ENCODE data around the gene TMEM200B. TPM values are rescaled to one million over a fixed set of nuclear protein-coding genes. Genes with fewer than 3 reads are reported as not detected.
"Not testable (repeated sequence)": the region's sequence is repeated elsewhere in the genome, so short reads cannot be mapped to it uniquely, and the experiment has no call there.

Gene TMEM200B
- total RNA-seq, 1 experiment from 2014 or later = 5.5 TPM

- no peak for DNase-seq (ENCODE audit: low read depth)
These were observed 10.4 kb upstream of the TMEM200B start for GRCh38 chr1:29133861-29134694.

- DNase-seq (ENCODE audit: low read depth) = not testable (repeated sequence)
These were observed 7.4 kb upstream of the TMEM200B start for GRCh38 chr1:29131056-29131455.

DNA sequence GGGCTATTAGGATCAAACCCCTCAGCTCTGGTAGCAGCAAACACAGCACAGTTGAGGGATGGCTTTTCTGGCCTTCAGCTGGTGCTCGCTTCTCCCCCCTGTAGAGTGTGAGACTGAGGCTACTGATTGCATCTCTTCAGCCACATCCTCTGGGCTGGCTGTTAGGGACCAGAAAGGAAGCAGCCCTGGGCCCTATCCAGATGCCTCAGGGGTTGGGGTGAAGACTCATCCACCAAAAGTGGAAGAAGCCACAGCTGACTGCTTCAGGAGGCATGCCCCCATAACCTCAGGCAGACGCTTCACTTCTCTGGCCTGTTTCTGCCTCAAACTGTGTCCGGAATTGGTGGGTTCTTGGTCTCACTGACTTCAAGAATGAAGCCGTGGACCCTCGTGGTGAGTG, 6.2 kb upstream of the TMEM200B start:
- DNase-seq (ENCODE audit: low read depth) = no peak

GRCh38 chr1:29128739-29129138, 5.0 kb upstream of the TMEM200B start:
- DNase-seq (ENCODE audit: low read depth) = no peak

- DNase-seq (ENCODE audit: low read depth) = no peak
These were observed 2.5 kb upstream of the TMEM200B start for GRCh38 chr1:29126198-29126597.

DNA sequence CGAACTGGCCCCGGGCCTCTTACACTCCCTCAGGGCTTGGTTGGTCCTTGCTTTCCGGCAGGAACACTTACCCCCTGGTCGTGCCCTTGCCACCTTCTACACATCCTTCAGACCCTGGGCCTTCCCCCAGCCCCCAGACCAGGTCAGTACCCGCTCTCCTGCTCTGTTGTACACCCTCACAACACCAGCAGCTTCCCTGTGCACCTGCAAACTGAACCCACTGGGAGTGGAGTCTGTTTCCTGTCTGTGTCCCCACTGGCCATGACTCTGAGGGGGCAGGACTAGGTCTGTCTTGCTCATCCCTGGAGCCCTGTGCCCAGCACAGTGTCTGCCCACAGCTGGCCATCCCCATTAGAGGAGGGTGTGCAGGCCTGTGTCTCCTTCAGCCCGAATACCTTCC, 2.1 kb upstream of the TMEM200B start:
- no peak for DNase-seq (ENCODE audit: low read depth)

DNA sequence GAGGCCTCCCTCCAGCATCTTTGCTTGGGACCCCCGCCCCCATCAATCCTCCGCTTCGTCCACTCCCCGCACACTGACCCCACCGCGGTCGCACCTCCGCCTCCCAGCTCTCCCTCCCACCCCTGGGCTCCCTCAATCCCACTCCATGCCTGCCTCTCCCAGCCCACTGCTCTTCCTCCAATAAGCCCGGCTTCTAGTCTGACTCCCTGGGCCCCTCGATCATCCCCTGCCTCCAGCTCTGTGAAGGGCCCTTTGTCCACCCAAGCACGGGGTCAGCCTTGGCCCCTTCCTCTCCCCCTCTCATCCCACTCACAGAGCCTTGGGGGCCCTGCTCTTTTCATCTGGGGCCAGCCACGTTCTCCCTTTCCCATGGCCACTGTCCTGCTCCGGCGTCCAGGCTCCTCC, 1.5 kb upstream of the TMEM200B start:
- no peak for DNase-seq (ENCODE audit: low read depth)

DNA sequence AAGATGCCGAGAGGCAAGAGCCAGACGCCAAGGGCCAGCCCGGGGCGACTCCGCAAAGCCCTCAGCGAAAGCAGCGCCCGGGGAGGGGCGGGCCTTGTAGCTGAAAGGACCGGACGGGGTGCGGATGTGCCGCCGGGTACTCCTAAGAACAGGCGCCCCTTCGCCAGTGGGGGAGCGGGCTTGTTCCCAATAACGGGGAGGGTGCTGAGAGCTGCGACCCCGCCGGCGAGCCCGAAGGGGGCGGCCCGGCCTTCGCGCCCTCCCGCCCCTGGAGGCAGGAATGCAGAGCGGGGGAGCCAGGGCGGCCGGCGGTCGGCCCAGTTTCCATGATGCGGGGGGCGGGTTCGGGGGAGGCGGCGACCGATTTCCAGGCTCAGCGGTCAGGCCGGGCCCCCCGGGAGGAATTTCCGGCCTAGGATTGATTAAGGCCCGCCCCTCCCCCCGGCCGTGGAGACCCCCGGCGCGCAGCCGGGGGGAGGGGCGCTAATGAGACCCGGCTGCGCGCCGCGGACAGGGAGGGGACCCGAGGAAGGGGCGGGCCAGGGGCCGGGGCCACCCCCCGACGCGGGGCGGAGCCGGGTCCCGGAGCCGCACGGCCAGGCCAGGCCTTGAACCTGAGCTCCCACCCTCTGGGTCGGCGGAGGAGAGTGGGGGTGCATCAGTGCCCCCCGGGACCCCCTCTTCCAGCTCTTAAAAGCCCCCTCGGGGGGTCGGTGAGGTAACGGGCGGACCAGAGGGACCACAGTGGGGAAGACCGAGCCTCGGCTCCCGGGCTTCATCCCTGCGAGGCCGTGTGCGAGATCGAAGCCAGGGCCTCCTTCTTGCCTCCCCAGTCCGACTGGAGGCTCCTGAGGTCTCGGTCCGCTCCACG, 898 bp upstream of the TMEM200B start:
- DNase-seq (ENCODE audit: low read depth) = peak; percentile 81

GRCh38 chr1:29123053-29123886, 433 bp downstream of the TMEM200B start:
- peak; percentile 55 for DNase-seq (ENCODE audit: low read depth)

DNA sequence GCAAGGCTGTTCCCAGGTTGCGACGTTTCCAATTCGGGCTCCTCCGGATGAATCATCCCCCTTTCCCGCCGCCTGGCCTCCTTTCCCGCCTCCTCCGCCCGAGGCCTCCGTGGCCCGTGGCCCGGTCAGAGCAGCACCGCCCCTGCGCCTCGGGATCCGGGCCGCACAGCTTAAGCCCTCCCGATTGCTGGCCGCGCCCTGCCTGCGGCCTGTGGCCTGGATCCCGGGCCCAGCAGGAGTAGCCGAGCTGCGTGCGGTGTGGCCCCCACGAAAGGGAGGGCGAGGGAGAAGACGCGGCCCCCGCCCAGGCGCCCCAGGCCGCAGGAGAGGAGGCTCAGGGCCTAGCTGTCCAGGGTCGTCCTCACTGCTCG, 1.0 kb downstream of the TMEM200B start:
- peak; percentile 90 for DNase-seq (ENCODE audit: low read depth)

DNA sequence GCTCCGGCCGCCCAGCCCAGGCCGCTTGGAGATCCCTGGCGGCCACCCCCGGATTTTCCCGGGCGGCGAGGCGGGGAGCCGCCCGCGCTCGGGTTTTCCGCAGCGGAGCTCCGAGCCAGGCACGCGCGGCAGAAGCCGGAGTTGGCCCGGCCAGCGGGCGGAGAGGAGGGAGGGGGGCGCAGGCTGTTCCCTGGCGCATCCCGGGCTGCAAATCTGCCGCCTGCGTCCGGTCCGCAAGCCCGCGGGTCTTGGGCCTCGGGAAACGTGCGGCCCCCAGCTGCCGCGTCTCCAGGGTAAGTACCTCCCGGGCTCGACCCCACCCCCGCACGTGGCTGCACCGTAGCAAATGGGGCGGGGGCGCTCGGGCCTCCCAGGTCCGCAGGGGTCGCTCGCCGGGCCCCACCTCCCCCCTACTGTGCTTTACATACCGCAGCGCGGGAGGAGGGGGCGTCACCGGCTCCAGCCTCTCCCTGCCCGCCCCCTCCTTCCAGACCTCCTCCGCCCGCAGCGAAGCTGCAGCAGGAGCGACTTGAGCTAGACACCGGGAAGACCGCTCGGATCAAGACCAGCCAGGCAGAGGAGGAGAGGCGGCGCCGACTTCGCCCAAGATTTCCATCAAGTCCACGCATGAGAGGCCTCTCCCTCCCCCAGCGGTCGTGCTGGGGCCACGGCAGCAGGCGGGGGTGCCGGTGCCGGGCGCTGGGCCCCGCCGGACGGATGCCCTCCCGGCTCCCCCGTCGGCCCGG, 1.6 kb downstream of the TMEM200B start:
- peak; percentile 36 for DNase-seq (ENCODE audit: low read depth)

DNA sequence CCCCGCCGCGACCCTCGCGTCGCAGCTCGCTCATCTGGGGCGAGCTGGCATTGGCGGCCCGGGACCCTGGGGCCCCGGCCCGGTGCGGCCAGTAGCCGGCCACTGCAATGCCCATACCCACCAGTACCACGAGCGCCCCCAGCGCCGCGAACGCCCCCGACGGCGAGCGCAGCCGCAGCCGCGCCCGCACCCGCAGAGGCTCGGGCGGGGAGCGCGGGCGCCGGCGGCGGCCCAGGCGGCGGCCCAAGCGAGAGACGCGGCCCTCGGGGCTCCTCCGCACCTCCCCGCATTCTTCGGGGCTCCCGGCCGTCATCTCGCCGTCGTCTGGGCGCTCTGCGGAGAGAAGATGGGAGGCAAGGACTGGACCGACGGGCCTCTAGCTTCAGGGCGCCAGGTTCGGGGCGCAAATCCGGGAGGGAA, 2.2 kb downstream of the TMEM200B start:
- DNase-seq (ENCODE audit: low read depth) = no peak

DNA sequence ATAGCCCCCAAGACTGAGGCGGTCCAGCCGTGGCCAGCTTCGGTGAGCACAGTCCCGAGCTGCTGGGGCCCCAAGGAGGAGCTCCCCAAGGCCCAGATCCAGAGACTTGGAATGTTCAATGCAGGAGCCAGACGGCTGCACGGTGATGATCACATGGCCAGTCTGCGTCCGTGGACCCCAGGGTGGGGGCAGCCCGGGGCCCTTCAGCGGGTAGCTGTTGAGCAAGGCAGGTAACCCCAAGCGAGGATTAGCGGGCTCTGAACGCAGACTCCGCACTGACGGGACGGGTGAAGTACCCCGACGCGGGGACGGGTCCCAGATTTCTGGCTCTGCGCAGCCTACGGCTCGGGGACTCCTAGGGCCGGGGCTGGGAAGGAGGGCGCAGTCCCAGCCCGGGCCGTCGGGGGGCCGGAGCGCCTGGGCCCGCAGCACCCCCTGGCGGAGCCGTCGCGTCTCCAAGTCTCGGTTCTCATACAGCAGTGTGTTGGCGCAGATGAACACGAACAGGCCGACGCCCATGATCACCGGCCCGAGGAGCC, 2.7 kb downstream of the TMEM200B start:
- DNase-seq (ENCODE audit: low read depth) = no peak

GRCh38 chr1:29120367-29120766, 3.3 kb downstream of the TMEM200B start:
- DNase-seq (ENCODE audit: low read depth) = no peak

DNA sequence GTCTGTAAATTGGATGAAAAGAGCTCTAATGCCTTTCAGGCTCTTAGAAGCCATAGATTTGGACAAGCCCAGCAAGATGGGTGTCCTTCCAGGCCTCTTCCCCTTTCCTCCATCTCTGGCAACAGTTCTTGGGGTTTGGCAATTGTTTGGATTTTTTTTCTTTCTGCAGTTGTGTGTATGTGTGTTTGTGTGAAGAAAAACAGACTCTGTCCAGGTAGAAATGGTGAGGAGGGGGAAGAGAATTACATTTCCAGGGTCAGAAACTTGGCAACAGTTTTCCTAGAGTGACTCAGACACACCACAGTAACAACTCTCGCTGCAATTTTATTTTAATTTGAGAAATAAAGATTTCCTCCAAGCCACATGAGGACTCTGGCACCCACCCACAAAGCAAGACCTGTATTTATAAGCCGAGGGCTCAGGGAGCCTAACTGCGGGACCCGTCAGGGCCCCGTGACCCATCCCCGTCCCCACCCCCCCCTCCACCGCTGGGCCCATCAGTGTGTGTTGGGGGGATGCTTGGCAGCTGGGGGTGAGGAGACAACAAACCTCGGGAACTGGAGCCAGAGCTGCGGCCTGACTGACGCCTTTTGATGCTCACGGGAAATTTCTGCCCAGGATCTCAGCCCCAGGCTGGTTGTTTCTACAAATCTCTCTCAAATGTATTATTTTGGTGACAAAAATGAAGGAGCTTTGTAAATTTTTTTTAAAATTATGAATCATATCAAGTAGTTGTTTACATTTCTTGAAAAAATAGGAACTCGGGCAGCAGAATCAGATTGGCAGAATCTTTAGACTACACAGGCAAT, 4.4 kb downstream of the TMEM200B start:
- DNase-seq (ENCODE audit: low read depth) = no peak

DNA sequence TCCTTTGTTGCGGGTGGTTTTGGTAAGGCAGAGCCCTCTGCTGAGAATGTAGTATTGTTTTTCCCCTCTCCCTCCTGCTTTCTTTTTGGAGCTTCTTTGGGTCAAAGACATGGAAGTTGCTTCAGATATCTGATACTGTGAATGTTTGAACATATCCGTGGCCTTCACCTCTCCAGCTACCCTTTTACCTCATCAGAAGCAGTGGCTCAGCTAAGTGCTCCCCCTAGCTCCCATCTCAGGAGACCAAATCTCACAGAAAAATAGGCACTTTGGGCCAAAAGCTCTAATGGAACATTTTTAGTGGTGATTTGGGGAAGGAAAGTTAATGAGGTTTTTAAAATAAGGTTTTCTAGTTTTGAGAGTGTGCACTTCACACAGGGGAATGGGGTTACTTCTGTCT, 6.3 kb downstream of the TMEM200B start:
- no peak for DNase-seq (ENCODE audit: low read depth)

DNA sequence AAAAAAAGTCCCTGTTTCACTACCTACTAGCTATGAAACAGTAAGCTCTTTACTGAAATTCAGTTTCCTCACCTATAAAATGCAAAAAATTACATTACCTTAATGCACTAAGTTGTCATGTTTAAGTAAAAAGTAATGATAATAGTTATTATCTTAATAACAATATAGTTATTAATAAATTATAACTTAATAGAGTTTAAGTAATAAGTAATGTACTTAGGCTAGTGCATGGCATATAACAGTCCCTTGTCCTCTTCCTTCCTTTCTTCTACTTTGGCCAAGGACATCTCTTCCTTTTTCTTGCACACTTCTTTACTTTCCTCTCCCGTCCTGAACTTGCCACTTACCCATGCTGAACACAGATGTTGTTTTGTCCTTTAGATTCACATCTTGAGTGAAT, 9.0 kb downstream of the TMEM200B start:
- DNase-seq (ENCODE audit: low read depth) = no peak

DNA sequence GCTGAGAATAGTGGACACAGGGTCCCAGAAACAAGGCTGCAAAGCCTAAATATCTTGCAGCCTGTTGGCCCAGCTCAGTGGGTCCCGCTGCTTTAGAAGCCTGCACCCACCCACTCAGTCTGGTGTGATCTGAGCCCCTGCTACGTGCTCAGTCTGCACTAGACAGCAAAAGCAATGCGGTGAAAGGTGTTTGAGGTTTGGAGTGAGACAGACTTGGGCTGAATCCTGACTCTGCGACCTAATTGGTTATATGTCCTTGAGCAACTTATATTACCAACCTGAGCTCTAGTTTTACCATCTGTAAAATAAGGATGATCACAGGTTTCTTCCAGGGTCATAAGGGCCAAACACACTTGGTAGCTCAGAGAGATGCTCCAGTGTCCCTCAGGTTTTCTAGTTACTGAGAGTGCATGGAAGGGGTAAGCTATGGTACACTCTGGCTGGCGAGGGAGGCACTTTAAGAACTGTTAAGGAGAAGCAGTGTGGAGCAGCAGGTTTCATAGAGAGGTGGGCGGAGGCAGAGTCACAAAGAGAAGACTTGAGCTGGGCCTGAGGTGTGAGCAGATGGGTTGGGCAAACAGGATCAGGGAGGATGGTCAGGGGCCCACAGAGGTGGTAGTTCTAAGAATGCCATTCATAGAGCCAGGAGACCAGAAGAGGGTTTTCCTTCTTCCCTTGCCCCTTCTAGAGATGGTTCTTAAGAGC, 10.1 kb downstream of the TMEM200B start:
- DNase-seq (ENCODE audit: low read depth) = no peak

GRCh38 chr1:29112705-29113412, 10.8 kb downstream of the TMEM200B start:
- DNase-seq (ENCODE audit: low read depth) = no peak

Measured in Daoy (cell line).